HCEC 1CT (cell line): ENCODE data around the gene TMEM72.

Experiments
- DNase-seq: peaks from one replicate; pipeline ENCODE4 v3.0.0-alpha.2; 2017

TMEM72 gene

GRCh38 chr10:44969854-44970253 lies 58.7 kb downstream of the TMEM72 start:
- DNase-seq, result no peak

GRCh38 chr10:44970812-44971395 lies 59.8 kb downstream of the TMEM72 start:
- no peak for DNase-seq

- no peak for DNase-seq
Measured at GRCh38 chr10:44971434-44971833, 60.3 kb downstream of the TMEM72 start.

GRCh38 chr10:44971935-44972757 lies 61.0 kb downstream of the TMEM72 start:
- no peak for DNase-seq

GRCh38 chr10:44972874-44973306 lies 61.8 kb downstream of the TMEM72 start:
- no peak for DNase-seq

GRCh38 chr10:44973323-44974081 lies 62.4 kb downstream of the TMEM72 start:
- no peak for DNase-seq

GRCh38 chr10:44974082-44974627 lies 63.0 kb downstream of the TMEM72 start:
- DNase-seq, result no peak

- DNase-seq, result peak; percentile 63
Measured at GRCh38 chr10:44974628-44975430, 63.7 kb downstream of the TMEM72 start.

GRCh38 chr10:44975431-44976331 lies 64.5 kb downstream of the TMEM72 start:
- peak; percentile 19 for DNase-seq

GRCh38 chr10:44976352-44977198 lies 65.4 kb downstream of the TMEM72 start:
- no peak for DNase-seq

GRCh38 chr10:44977287-44978212 lies 66.4 kb downstream of the TMEM72 start:
- DNase-seq, result no peak

- no peak for DNase-seq
Measured at GRCh38 chr10:44978213-44978569, 67.1 kb downstream of the TMEM72 start.

GRCh38 chr10:44978570-44979280 lies 67.6 kb downstream of the TMEM72 start, which contains the start of gene DEPP1:
TSS of gene DEPP1 (minus strand) at chr10:44978809. CDS start at chr10:44978030, 779 bp downstream.
- peak; percentile 85 for DNase-seq

GRCh38 chr10:44979281-44980191 lies 68.4 kb downstream of the TMEM72 start:
- DNase-seq, result no peak

GRCh38 chr10:44980309-44981171 lies 69.4 kb downstream of the TMEM72 start:
- no peak for DNase-seq
